ENCODE results near the gene TGDS.

- TF ChIP-seq GATA2 (IDR thresholded peaks at IDR 0.05; ENCODE audit: low read depth, low read length) = no peak
- no peak for TF ChIP-seq GATA3 (IDR thresholded peaks at IDR 0.05; ENCODE audit: low read depth, low read length)
These were observed 12.6 kb upstream of the TGDS start for GRCh38 chr13:94608586-94608985.
